ENCODE data around the gene CHCHD4. TPM values are rescaled to one million over a fixed set of nuclear protein-coding genes. Genes with fewer than 3 reads are reported as not detected.

Gene CHCHD4
- polyA plus RNA-seq, 1 donor from 2014 or later, result 24.6 TPM

DNA sequence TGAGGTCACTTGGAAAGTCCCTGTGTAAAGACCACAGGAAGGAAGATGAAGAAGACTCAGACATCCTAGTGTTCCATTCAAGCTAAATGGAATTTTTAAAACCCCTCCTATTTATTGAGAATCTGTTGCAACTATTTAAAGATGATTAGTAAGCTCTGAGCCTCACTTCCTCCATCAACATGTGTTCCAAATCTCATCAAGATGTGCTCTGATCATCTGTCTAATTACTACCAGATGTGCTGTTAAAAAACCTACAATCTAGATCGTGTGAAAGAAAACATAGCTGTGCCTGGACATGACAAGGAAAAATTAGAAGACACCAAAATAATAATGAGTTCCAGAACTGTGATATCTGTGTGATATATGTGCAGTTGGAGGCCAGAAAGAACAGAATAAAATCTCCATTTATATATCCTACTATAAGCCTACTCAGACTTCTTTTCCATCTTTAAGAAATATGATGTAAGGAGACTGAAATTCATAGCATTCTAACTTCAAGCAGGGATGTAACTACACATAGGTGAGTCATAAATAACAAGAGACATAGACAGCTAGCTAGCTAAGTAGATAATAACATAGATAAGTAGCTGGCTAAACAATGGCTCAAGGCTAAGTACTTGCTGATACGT lies 46.0 kb upstream of the CHCHD4 start:
- TF ChIP-seq MXI1 (conservative IDR thresholded peaks at IDR 0.05; ENCODE audit: poor library complexity, severe bottlenecking), result no peak
- TF ChIP-seq POLR2AphosphoS5 (IDR thresholded peaks at IDR 0.05), result no peak
- TF ChIP-seq EP300 (conservative IDR thresholded peaks at IDR 0.05; ENCODE audit: poor library complexity, severe bottlenecking), result no peak
- TF ChIP-seq TAF1 (IDR thresholded peaks at IDR 0.05; ENCODE audit: low read depth), result no peak
- TF ChIP-seq RAD21 (conservative IDR thresholded peaks at IDR 0.05), result no peak
- TF ChIP-seq CTCF (IDR thresholded peaks at IDR 0.05; ENCODE audit: poor library complexity, severe bottlenecking), result no peak
- TF ChIP-seq SMC3 (conservative IDR thresholded peaks at IDR 0.05; ENCODE audit: poor library complexity), result no peak
- no peak for TF ChIP-seq REST (IDR thresholded peaks at IDR 0.05; ENCODE audit: borderline replicate concordance)
- TF ChIP-seq EZH2 (IDR thresholded peaks at IDR 0.05; ENCODE audit: borderline replicate concordance, insufficient read depth, low read length, poor library complexity, severe bottlenecking), result no peak
- Histone ChIP-seq H3K9me2 (ENCODE audit: insufficient read depth, low read length) (no peaks in the 10 kb centered on the region), H2AFZ (ENCODE audit: low read depth, low read length) (no peak overlapping the region), H3K27me3 (ENCODE audit: insufficient read depth, low read depth, low read length) (no peaks in the 10 kb centered on the region), H3K79me2 (replicated peaks; ENCODE audit: insufficient read depth, low read length) (peaks cover 20% of the 10 kb centered on the region), H3K4me3 (ENCODE audit: low read length) (no peak overlapping the region), H4K20me1 (ENCODE audit: insufficient read depth) (no peaks in the 10 kb centered on the region), H3K9ac (ENCODE audit: low read length) (no peak overlapping the region), H3K27ac (ENCODE audit: low read length) (no peak overlapping the region), H3K36me3 (ENCODE audit: insufficient read depth, low read length) (peaks cover 4% of the 10 kb centered on the region), H3K4me2 (ENCODE audit: low read length) (no peak overlapping the region), H3K9me3 (ENCODE audit: low read length) (no peaks in the 10 kb centered on the region), H3F3A (ENCODE audit: insufficient read depth, low read length, poor library complexity, severe bottlenecking) (no peaks in the 10 kb centered on the region)

DNA sequence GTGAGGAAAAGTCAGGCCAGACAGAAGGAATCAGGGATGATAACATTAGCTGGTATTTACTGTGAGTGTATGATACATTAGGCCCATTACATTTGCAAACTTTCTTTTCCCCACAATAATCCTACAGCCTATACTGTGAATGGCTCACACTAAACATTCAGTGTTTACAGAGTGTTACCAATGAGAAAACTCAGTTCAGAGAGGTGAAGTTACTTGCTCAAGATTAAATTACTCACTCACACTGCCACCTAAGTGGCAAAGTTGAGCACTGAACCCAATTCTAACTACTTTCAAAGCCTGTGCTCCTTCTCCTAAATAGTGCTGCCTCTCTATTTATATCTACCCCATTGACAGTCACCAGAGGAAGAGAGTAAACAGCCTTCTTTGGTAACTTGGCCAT lies 45.2 kb upstream of the CHCHD4 start:
- Histone ChIP-seq H3K9me2 (ENCODE audit: insufficient read depth, low read length) (no peaks in the 10 kb centered on the region), H3F3A (ENCODE audit: insufficient read depth, low read length, poor library complexity, severe bottlenecking) (no peaks in the 10 kb centered on the region), H3K79me2 (replicated peaks; ENCODE audit: insufficient read depth, low read length) (peaks cover 12% of the 10 kb centered on the region), H4K20me1 (ENCODE audit: insufficient read depth) (no peaks in the 10 kb centered on the region), H3K4me2 (ENCODE audit: low read length) (no peak overlapping the region), H3K4me3 (ENCODE audit: low read length) (no peak overlapping the region), H2AFZ (ENCODE audit: low read depth, low read length) (no peak overlapping the region), H3K27ac (ENCODE audit: low read length) (no peak overlapping the region), H3K9me3 (ENCODE audit: low read length) (no peaks in the 10 kb centered on the region), H3K36me3 (ENCODE audit: insufficient read depth, low read length) (peaks cover 4% of the 10 kb centered on the region), H3K9ac (ENCODE audit: low read length) (no peak overlapping the region), H3K27me3 (ENCODE audit: insufficient read depth, low read depth, low read length) (no peaks in the 10 kb centered on the region)
- TF ChIP-seq POLR2AphosphoS5 (IDR thresholded peaks at IDR 0.05) (no peak), MXI1 (conservative IDR thresholded peaks at IDR 0.05; ENCODE audit: poor library complexity, severe bottlenecking) (no peak), EZH2 (IDR thresholded peaks at IDR 0.05; ENCODE audit: borderline replicate concordance, insufficient read depth, low read length, poor library complexity, severe bottlenecking) (no peak), SMC3 (conservative IDR thresholded peaks at IDR 0.05; ENCODE audit: poor library complexity) (no peak), RAD21 (conservative IDR thresholded peaks at IDR 0.05) (no peak), CTCF (IDR thresholded peaks at IDR 0.05; ENCODE audit: poor library complexity, severe bottlenecking) (no peak), REST (IDR thresholded peaks at IDR 0.05; ENCODE audit: borderline replicate concordance) (no peak), TAF1 (IDR thresholded peaks at IDR 0.05; ENCODE audit: low read depth) (no peak)

Data from neural cell (in vitro differentiated cells).